Right atrium auricular region (tissue), 2 donors: ENCODE data around the gene TOX2. TPM values are rescaled to one million over a fixed set of nuclear protein-coding genes. Genes with fewer than 3 reads are reported as not detected.

Source experiments
- DNase-seq: peaks from one replicate; pipeline ENCODE4 v3.0.0-alpha.2; 2019; ENCODE audit warnings: low spot score
- H3K27ac ChIP-seq, 2 donors: fragments of 200-600 bp; sonication (generic); 1 replicate in 1 of 2; 2 replicates in 1 of 2; pipeline ENCODE4 v1.5.1; 2016 to 2019
- H3K27me3 ChIP-seq, 2 donors: fragments of 200-600 bp; sonication (generic); one replicate each; pipeline versions ENCODE4 v1.5.1 to v1.6.0; 2017 to 2019
- H3K36me3 ChIP-seq: fragments of 200-600 bp; sonication (generic); one replicate; pipeline ENCODE4 v1.5.1; 2016
- H3K4me1 ChIP-seq, 2 donors: fragments of 200-600 bp; sonication (generic); one replicate each; pipeline versions ENCODE4 v1.5.1 to v1.6.0; 2017 to 2019
- H3K4me3 ChIP-seq, 2 donors: fragments of 200-600 bp; sonication (generic); 1 replicate in 1 of 2; 2 replicates in 1 of 2; pipeline ENCODE4 v1.5.1; 2017 to 2019; ENCODE audit warnings: mild to moderate bottlenecking in 1 of 2, moderate library complexity in 1 of 2
- H3K9me3 ChIP-seq, 2 donors: fragments of 200-600 bp; sonication (generic); one replicate each; pipeline ENCODE4 v1.5.1; 2019
- total RNA-seq, 2 donors: library from RNA; depleted of rRNA; stranded (reverse); fragments of >200 nt; gene quantifications; one replicate each; pipeline ENCODE4 v1.1.0, GENCODE V29; 2016
- TF ChIP-seq, protein P1 (sequence below), 2 donors: fragments of 200-600 bp; sonication (generic); IDR thresholded peaks; one replicate each; pipeline ENCODE4 v1.5.1; 2019; ENCODE audit warnings: antibody characterized with exemption in 2 of 2

TOX2 gene
- total RNA-seq, 2 donors from 2014 or later = 0.30 to 0.63 TPM

DNA sequence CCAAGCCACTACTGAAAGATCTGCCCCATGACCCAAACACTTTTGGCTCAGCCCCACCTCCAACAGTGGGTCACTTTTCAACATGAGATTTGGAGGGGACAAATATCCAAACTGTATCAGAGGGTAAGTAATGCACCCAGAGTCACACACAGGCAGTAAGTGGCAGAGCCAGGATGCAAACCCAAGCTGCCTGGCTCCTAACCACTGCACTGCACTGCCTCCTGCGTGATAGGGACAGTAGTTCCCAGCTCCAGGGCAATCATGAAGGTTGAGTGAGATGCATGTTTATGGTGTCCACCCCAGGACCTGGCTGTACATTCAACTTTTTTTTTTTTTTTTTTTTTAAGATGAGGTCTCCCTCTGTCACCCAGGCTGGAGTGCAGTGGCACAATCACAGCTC is 88.2 kb downstream of the TOX2 start:
- Histone ChIP-seq H3K9me3 (no peaks in the 10 kb centered on the region), H3K4me3 (no peak overlapping the region), H3K27ac (no peak overlapping the region), H3K27me3 (no peaks in the 10 kb centered on the region), H3K4me1 (peaks cover 0 to 3% of the 10 kb centered on the region in 2 donors), H3K36me3 (no peaks in the 10 kb centered on the region)
- peak; percentile 57 for DNase-seq
- TF ChIP-seq, protein P1, sequence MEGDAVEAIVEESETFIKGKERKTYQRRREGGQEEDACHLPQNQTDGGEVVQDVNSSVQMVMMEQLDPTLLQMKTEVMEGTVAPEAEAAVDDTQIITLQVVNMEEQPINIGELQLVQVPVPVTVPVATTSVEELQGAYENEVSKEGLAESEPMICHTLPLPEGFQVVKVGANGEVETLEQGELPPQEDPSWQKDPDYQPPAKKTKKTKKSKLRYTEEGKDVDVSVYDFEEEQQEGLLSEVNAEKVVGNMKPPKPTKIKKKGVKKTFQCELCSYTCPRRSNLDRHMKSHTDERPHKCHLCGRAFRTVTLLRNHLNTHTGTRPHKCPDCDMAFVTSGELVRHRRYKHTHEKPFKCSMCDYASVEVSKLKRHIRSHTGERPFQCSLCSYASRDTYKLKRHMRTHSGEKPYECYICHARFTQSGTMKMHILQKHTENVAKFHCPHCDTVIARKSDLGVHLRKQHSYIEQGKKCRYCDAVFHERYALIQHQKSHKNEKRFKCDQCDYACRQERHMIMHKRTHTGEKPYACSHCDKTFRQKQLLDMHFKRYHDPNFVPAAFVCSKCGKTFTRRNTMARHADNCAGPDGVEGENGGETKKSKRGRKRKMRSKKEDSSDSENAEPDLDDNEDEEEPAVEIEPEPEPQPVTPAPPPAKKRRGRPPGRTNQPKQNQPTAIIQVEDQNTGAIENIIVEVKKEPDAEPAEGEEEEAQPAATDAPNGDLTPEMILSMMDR (IDR thresholded peaks at IDR 0.05) = no peak

DNA sequence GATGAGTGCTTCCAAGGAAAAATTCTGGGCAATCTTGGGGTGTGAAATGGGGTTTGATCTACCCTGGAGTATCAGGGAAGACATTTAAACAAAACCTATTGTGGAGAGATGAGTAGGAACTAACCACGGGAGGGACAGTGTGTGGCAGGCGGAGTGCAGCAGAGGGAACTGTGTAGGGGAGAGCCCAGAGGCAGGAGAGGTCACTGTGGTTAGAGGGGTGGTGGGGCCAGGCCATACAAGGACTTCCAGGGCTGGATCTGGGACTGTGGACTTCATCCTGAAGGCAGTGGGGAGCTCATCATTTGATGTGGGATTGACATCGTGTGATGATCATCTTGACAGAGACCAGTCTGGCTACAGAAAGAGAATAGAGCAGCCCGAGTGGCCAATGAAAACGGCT is 89.0 kb downstream of the TOX2 start:
- H3K4me1 ChIP-seq = peaks cover 0 to 3% of the 10 kb centered on the region in 2 donors
- H3K4me3 ChIP-seq = no peak overlapping the region
- H3K36me3 ChIP-seq = no peaks in the 10 kb centered on the region
- no peaks in the 10 kb centered on the region for H3K9me3 ChIP-seq
- no peak overlapping the region for H3K27ac ChIP-seq
- no peaks in the 10 kb centered on the region for H3K27me3 ChIP-seq
- peak; percentile 18 for DNase-seq
- TF ChIP-seq, protein P1 (IDR thresholded peaks at IDR 0.05) = no peak

DNA sequence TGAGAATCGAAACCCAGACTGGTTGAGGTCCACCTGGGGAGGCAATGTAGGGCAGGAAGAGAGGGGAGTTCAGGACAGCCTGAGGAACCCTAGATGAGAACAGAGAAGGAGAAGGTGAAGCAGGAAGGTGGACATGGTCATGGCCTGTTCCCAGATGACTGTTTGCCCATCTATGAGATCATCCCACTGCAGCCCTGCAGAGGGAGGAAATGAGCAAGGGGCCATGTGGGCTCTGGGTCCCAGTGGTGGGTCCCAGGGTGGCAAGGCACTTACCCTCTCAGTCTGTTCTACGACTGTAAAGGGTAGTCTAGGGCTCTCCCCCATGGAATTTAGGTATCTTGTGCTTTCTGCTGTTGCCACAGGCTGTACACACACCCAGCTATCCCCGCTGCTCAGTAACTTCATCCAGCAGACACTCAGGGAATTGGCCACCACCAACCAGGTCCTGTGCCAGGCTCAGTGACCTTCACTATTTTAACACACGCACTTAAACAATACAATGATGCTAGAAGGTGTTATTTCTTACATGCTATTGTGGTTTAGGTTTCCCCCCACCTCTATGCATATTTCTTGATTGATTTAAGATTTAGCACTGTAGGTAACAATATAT is 89.8 kb downstream of the TOX2 start:
- Histone ChIP-seq H3K4me3 (no peak overlapping the region), H3K36me3 (no peaks in the 10 kb centered on the region), H3K4me1 (peaks cover 0 to 3% of the 10 kb centered on the region in 2 donors), H3K9me3 (no peaks in the 10 kb centered on the region), H3K27me3 (no peaks in the 10 kb centered on the region), H3K27ac (no peak overlapping the region)
- DNase-seq = no peak
- TF ChIP-seq, protein P1 (IDR thresholded peaks at IDR 0.05) = no peak

DNA sequence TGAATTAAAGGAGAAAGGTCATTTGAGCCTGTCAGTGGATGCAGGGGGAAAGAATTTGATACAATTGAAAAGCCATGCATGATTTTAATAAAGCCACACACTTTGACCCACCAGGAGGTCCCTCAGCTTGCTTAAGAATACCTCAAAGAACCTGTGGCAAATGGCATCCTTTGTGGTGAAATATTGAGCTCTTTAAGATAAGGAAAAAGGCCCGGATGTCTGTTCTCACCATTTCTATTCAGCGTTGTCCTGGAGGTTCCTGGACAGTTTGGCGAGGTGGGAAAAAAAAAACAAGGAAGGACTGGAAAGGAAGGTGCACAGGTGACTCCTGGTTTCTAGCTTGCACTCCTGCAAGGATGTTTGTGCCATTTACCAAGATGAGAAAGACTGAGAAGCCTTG is 91.0 kb downstream of the TOX2 start:
- no peaks in the 10 kb centered on the region for H3K27me3 ChIP-seq
- H3K4me1 ChIP-seq = peaks cover 0 to 3% of the 10 kb centered on the region in 2 donors
- TF ChIP-seq, protein P1 (IDR thresholded peaks at IDR 0.05) = no peak
- H3K27ac ChIP-seq = no peak overlapping the region
- no peak overlapping the region for H3K4me3 ChIP-seq
- no peaks in the 10 kb centered on the region for H3K36me3 ChIP-seq
- H3K9me3 ChIP-seq = no peaks in the 10 kb centered on the region
- DNase-seq = no peak

DNA sequence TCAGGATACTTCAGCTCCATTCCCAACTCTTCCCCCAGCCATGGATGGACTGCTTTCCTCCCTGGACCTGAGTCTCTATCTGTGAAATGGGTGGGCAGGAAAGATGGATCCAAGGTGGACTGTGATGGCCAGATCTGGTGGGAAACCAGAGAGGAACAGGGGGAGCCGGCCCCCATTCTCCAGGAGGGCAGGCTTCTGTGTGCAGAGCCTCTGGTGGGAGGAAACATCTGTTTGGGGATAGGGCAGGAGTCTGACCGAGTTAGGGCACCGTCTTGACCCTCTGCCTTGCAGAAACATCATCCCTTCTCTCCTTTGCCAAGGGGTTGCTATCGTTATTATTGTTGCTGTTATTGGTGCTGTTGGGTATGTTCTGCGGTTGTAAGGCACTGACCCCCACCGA is 91.5 kb downstream of the TOX2 start:
- DNase-seq = no peak
- no peaks in the 10 kb centered on the region for H3K27me3 ChIP-seq

More for the DNA sequence above, 91.5 kb downstream of the TOX2 start:
- no peak overlapping the region for H3K27ac ChIP-seq
- no peak overlapping the region for H3K4me3 ChIP-seq
- peaks cover 0 to 3% of the 10 kb centered on the region in 2 donors for H3K4me1 ChIP-seq
- H3K36me3 ChIP-seq = no peaks in the 10 kb centered on the region
- TF ChIP-seq, protein P1 (IDR thresholded peaks at IDR 0.05) = no peak
- H3K9me3 ChIP-seq = no peaks in the 10 kb centered on the region
